Trophoblast cell (in vitro differentiated cells and primary cell): ENCODE data around the gene KRTAP5-4. TPM values are rescaled to one million over a fixed set of nuclear protein-coding genes. Genes with fewer than 3 reads are reported as not detected.
"Not testable (repeated sequence)": the region's sequence is repeated elsewhere in the genome, so short reads cannot be mapped to it uniquely, and the experiment has no call there.

Experiments
- DNase-seq, 2 donors: peaks; one replicate each; pipeline ENCODE4 v3.0.0-alpha.2; 2016
- H2AFZ ChIP-seq: 2 replicates; pipeline ENCODE4 v1.6.1; 2013; ENCODE audit warnings: low read length, moderate library complexity, mild to moderate bottlenecking; ENCODE audit not compliant: insufficient read depth, poor library complexity
- H2AK5ac ChIP-seq: 2 replicates; pipeline ENCODE4 v1.6.1; 2013; ENCODE audit warnings: mild to moderate bottlenecking, low read length
- H2BK120ac ChIP-seq: 2 replicates; pipeline ENCODE4 v1.6.1; 2013; ENCODE audit warnings: low read length, mild to moderate bottlenecking, moderate library complexity; ENCODE audit not compliant: insufficient read depth, poor library complexity
- H2BK12ac ChIP-seq: 2 replicates; pipeline ENCODE4 v1.6.1; 2013; ENCODE audit warnings: mild to moderate bottlenecking, low read length, moderate library complexity
- H2BK5ac ChIP-seq: 2 replicates; pipeline ENCODE4 v1.6.1; 2013; ENCODE audit warnings: low read length, low read depth, moderate library complexity, mild to moderate bottlenecking; ENCODE audit not compliant: poor library complexity
- H3K14ac ChIP-seq: 2 replicates; pipeline ENCODE4 v1.6.1; 2013; ENCODE audit warnings: mild to moderate bottlenecking, low read length
- H3K18ac ChIP-seq: 2 replicates; pipeline ENCODE4 v1.6.1; 2013; ENCODE audit warnings: mild to moderate bottlenecking, low read length
- H3K23ac ChIP-seq: 2 replicates; pipeline ENCODE4 v1.6.1; 2013; ENCODE audit warnings: low read length
- H3K27ac ChIP-seq: 2 replicates; pipeline ENCODE4 v1.5.1; 2013; ENCODE audit warnings: low read depth, mild to moderate bottlenecking, inconsistent platforms, low read length, moderate library complexity
- H3K27me3 ChIP-seq: 2 replicates; pipeline ENCODE4 v1.6.1; 2013; ENCODE audit warnings: inconsistent platforms, mild to moderate bottlenecking, low read length, moderate library complexity; ENCODE audit not compliant: insufficient read depth
- H3K36me3 ChIP-seq, 2 experiments: 1 replicate in 1 of 2; 2 replicates in 1 of 2; pipeline ENCODE4 v1.6.1; 2013; ENCODE audit warnings: low read length in 2 of 2, mild to moderate bottlenecking in 2 of 2, moderate library complexity in 1 of 2; ENCODE audit not compliant: insufficient read depth in 2 of 2, control insufficient read depth in 1 of 2
- H3K4ac ChIP-seq: 2 replicates; pipeline ENCODE4 v1.6.1; 2013; ENCODE audit warnings: low read depth, mild to moderate bottlenecking, low read length, moderate library complexity
- H3K4me1 ChIP-seq, 2 experiments: 1 replicate in 1 of 2; 2 replicates in 1 of 2; pipeline ENCODE4 v1.6.1; 2013; ENCODE audit warnings: low read length in 2 of 2, mild to moderate bottlenecking in 2 of 2, moderate library complexity in 1 of 2; ENCODE audit not compliant: insufficient read depth in 2 of 2, control insufficient read depth in 1 of 2
- H3K4me2 ChIP-seq: 2 replicates; pipeline ENCODE4 v1.6.1; 2013; ENCODE audit warnings: inconsistent platforms, mild to moderate bottlenecking, low read length, moderate library complexity
- H3K4me3 ChIP-seq: 2 replicates; pipeline ENCODE4 v1.5.1; 2013; ENCODE audit warnings: mild to moderate bottlenecking, low read depth, low read length, inconsistent platforms
- H3K79me1 ChIP-seq: one replicate; pipeline ENCODE4 v1.6.1; 2013; ENCODE audit warnings: low read length
- H3K79me2 ChIP-seq: 2 replicates; pipeline ENCODE4 v1.6.1; 2013; ENCODE audit warnings: low read length, mild to moderate bottlenecking; ENCODE audit not compliant: control insufficient read depth, insufficient read depth, poor library complexity
- H3K9ac ChIP-seq: 2 replicates; pipeline ENCODE4 v1.6.1; 2013; ENCODE audit warnings: mild to moderate bottlenecking, low read length
- H3K9me3 ChIP-seq: 2 replicates; pipeline ENCODE4 v1.6.1; 2013; ENCODE audit warnings: low read depth, mild to moderate bottlenecking, control low read depth, inconsistent platforms, low read length; ENCODE audit not compliant: insufficient read depth
- H4K12ac ChIP-seq: 2 replicates; pipeline ENCODE4 v1.6.1; 2013; ENCODE audit warnings: low read depth, mild to moderate bottlenecking, low read length, moderate library complexity
- H4K8ac ChIP-seq: 2 replicates; pipeline ENCODE4 v1.6.1; 2013; ENCODE audit warnings: low read depth, mild to moderate bottlenecking, low read length, moderate library complexity
- H4K91ac ChIP-seq: one replicate; pipeline ENCODE4 v1.6.1; 2013; ENCODE audit warnings: low read depth, mild to moderate bottlenecking, low read length, moderate library complexity
- WGBS: extraction: QIAGEN DNeasy Blood & Tissue Kit; methylation state at CpG from one replicate; pipeline ENCODE4 v1.1.7; 2013; ENCODE audit warnings: missing lambda C conversion rate; ENCODE audit not compliant: insufficient read length, insufficient coverage; ENCODE audit errors: extremely low coverage; 5-methylcytosine and 5-hydroxymethylcytosine counted together
- polyA plus RNA-seq: library from polyadenylated mRNA; stranded (reverse); fragments of 200-250 nt; gene quantifications from 2 replicates; pipeline ENCODE4 v1.2.3, GENCODE V29; 2013

The KRTAP5-4 gene, protein sequence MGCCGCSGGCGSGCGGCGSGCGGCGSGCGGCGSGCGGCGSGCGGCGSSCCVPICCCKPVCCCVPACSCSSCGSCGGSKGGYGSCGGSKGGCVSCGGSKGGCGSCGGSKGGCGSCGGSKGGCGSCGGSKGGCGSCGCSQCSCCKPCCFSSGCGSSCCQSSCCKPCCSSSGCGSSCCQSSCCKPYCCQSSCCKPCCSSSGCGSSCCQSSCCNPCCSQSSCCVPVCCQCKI
- not detected in 2 replicates for polyA plus RNA-seq

DNA sequence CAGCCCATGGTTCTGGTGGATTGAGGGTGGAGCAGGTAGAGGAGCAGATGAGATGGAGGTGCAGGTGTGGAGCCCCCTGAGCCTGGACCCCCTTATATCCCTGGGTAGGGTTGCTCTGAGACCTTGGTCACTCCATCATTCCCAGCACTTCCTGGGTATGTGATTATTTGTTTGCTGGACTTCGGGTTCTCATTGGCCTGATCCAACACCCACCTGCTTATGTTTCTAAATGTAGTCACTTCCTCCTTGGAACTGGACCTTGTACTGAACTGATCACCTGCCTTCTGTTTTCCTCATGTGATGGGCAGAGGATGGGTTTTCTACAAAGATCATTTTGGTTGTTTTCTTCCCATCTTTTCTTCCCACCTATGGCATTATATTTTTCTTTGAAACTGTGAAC, at the start of gene KRTAP5-4:
TSS of gene KRTAP5-4 (minus strand) at position 53 of the 400 bp plus-strand sequence. CDS start at position 8, 45 bp downstream.
- Histone ChIP-seq H3K4ac (no peak within 1 kb of the TSS), H3K79me2 (no peaks in the 10 kb centered on the region), H4K91ac (no peak within 1 kb of the TSS), H3K9ac (no peak within 1 kb of the TSS), H2BK5ac (no peak within 1 kb of the TSS), H3K14ac (no peak within 1 kb of the TSS), H3K79me1 (no peaks in the 10 kb centered on the region), H2BK120ac (no peak within 1 kb of the TSS), H3K27ac (no peak within 1 kb of the TSS), H2AFZ (no peak within 1 kb of the TSS), H3K4me1 (no peaks in the 10 kb centered on the region), H2AK5ac (no peak within 1 kb of the TSS), H3K36me3 (no peaks in the 10 kb centered on the region), H4K12ac (no peak within 1 kb of the TSS), H2BK12ac (no peak within 1 kb of the TSS), H3K9me3 (peaks cover 10% of the 10 kb centered on the region), H3K18ac (no peak within 1 kb of the TSS), H3K4me2 (no peak within 1 kb of the TSS), H3K23ac (peak within 1 kb of the TSS; percentile 80), H4K8ac (no peak within 1 kb of the TSS), H3K4me3 (no peak within 1 kb of the TSS), H3K27me3 (no peaks in the 10 kb centered on the region)
- no peak for DNase-seq
- no CpG with 5 or more reads among the region's 1 CpG for WGBS

DNA sequence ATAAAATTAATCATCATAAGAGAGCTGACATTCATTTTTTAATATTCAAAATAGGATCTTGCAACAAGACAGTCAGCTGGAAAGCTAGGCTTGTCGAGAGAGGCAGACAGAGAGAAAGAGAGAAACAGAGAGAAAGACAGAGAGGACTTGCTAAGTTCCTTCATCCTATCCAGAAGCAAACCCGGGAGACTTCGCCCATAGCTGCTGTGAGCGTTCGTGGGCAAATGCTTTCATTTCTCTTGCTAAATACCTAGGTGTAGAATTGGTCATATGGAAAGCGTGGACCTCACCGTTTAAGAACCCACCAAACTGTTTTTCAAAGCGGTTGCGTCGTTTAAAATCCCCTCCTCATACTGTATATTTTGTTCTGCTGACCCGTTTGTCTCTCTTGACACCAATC, 49.7 kb upstream of the KRTAP5-4 start:
- no CpG with 5 or more reads among the region's 11 CpGs for WGBS
- Histone ChIP-seq H3K27me3 (no peaks in the 10 kb centered on the region), H2BK5ac (no peak overlapping the region), H3K27ac (no peak overlapping the region), H2BK12ac (no peak overlapping the region), H3K4me3 (no peak overlapping the region), H4K8ac (no peak overlapping the region), H2AFZ (no peak overlapping the region), H3K36me3 (no peaks in the 10 kb centered on the region), H3K9ac (no peak overlapping the region), H3K4me2 (no peak overlapping the region), H3K23ac (no peak overlapping the region), H2AK5ac (no peak overlapping the region), H3K18ac (no peak overlapping the region), H4K12ac (no peak overlapping the region), H2BK120ac (no peak overlapping the region), H3K4me1 (no peaks in the 10 kb centered on the region), H3K14ac (no peak overlapping the region), H4K91ac (no peak overlapping the region), H3K79me2 (no peaks in the 10 kb centered on the region), H3K79me1 (no peaks in the 10 kb centered on the region), H3K4ac (no peak overlapping the region), H3K9me3 (peaks cover 6% of the 10 kb centered on the region)
- DNase-seq, result no peak

- no peak overlapping the region for H3K23ac ChIP-seq
- no peak overlapping the region for H2BK120ac ChIP-seq
- no CpG with 5 or more reads among the region's 11 CpGs for WGBS
- H3K18ac ChIP-seq, result no peak overlapping the region
- H2AK5ac ChIP-seq, result no peak overlapping the region
- no peak overlapping the region for H2AFZ ChIP-seq
- H4K91ac ChIP-seq, result no peak overlapping the region
- H3K14ac ChIP-seq, result no peak overlapping the region
- peaks cover 6% of the 10 kb centered on the region for H3K9me3 ChIP-seq
- H3K79me2 ChIP-seq, result no peaks in the 10 kb centered on the region
- H3K4ac ChIP-seq, result no peak overlapping the region
- no peaks in the 10 kb centered on the region for H3K27me3 ChIP-seq
- H4K8ac ChIP-seq, result no peak overlapping the region
- H2BK5ac ChIP-seq, result no peak overlapping the region
- no peak overlapping the region for H3K27ac ChIP-seq
- DNase-seq, result no peak
- H3K4me1 ChIP-seq, result no peaks in the 10 kb centered on the region
- H3K4me3 ChIP-seq, result peak overlapping the region; percentile 45
- H3K79me1 ChIP-seq, result no peaks in the 10 kb centered on the region
- no peak overlapping the region for H3K4me2 ChIP-seq
- H3K9ac ChIP-seq, result no peak overlapping the region
- H3K36me3 ChIP-seq, result no peaks in the 10 kb centered on the region
- H2BK12ac ChIP-seq, result no peak overlapping the region
- H4K12ac ChIP-seq, result no peak overlapping the region
Observed at GRCh38 chr11:1670905-1671371, 49.0 kb upstream of the KRTAP5-4 start.

DNA sequence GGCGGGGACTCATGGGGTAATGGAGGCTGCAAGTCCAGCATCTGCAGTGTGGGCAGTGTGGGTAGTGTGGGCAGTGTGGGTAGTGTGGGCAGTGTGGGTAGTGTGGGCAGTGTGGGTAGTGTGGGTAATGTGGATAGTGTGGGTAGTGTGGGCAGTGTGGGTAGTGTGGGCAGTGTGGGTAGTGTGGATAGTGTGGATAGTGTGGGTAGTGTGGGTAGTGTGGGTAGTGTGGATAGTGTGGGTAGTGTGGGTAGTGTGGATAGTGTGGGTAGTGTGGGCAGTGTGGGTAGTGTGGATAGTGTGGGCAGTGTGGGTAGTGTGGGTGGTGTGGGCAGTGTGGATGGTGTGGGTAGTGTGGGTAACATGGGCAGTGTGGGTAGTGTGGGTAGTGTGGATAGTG, 48.5 kb upstream of the KRTAP5-4 start:
- not testable (repeated sequence) for H3K4me3 ChIP-seq, H3K79me2 ChIP-seq, H4K12ac ChIP-seq, H3K4me1 ChIP-seq, H3K79me1 ChIP-seq, H3K4ac ChIP-seq, H3K9me3 ChIP-seq, H3K36me3 ChIP-seq, H4K8ac ChIP-seq, H3K4me2 ChIP-seq, H3K27ac ChIP-seq, H3K27me3 ChIP-seq, H3K23ac ChIP-seq, H4K91ac ChIP-seq, DNase-seq, H2AFZ ChIP-seq, H2AK5ac ChIP-seq, H2BK5ac ChIP-seq, H3K14ac ChIP-seq, H3K9ac ChIP-seq, H3K18ac ChIP-seq, H2BK12ac ChIP-seq, H2BK120ac ChIP-seq
- WGBS, result no CpG with 5 or more reads among the region's 1 CpG
